HepG2 (cell line): ENCODE results near the gene FYB2. TPM values are rescaled to one million over a fixed set of nuclear protein-coding genes. Genes with fewer than 3 reads are reported as not detected.

Experiments
- CENPX ChIP-seq: sonication (generic); formaldehyde crosslinking; IDR thresholded peaks from 2 replicates; pipeline ENCODE4 v1.9.0; 2021; ENCODE audit warnings: mild to moderate bottlenecking, missing genetic modification reagents, moderate library complexity
- GTF3A ChIP-seq: sonication (generic); formaldehyde crosslinking; conservative IDR thresholded peaks from 2 replicates; pipeline ENCODE4 v1.4.0; 2020; ENCODE audit warnings: mild to moderate bottlenecking, missing genetic modification reagents
- HNRNPLL ChIP-seq: fragments of 200-400 bp; formaldehyde crosslinking; IDR thresholded peaks from 2 replicates; pipeline ENCODE4 v1.6.1; 2017; ENCODE audit warnings: mild to moderate bottlenecking, low read depth, low read length; ENCODE audit not compliant: poor library complexity, severe bottlenecking
- IKZF1 ChIP-seq: fragments of 450-650 bp; IDR thresholded peaks from 2 replicates; pipeline ENCODE4 v1.7.1; 2016
- KLF15 ChIP-seq: sonication (generic); formaldehyde crosslinking; IDR thresholded peaks from 2 replicates; pipeline ENCODE4 v1.8.1; 2023; ENCODE audit warnings: borderline replicate concordance, mild to moderate bottlenecking, inconsistent platforms, missing genetic modification reagents, mixed read lengths
- MAZ ChIP-seq, 2 experiments: sonication (generic) in 1 of 2; formaldehyde crosslinking in 1 of 2; IDR thresholded peaks; 2 replicates each; pipeline versions ENCODE4 v1.5.0 to v1.6.1; 2012 to 2020; ENCODE audit warnings: low read depth in 2 of 2, mild to moderate bottlenecking in 2 of 2, borderline replicate concordance in 1 of 2, improper control_type of control experiment in 1 of 2, low read length in 1 of 2, missing genetic modification reagents in 1 of 2, moderate library complexity in 1 of 2
- ZBED4 ChIP-seq: sonication (generic); formaldehyde crosslinking; IDR thresholded peaks from 2 replicates; pipeline ENCODE4 v1.4.0; 2020; ENCODE audit warnings: missing genetic modification reagents, borderline replicate concordance
- ZBTB43 ChIP-seq: sonication (generic); formaldehyde crosslinking; conservative IDR thresholded peaks from 2 replicates; pipeline ENCODE4 v1.4.0; 2020; ENCODE audit warnings: missing genetic modification reagents
- ZBTB7A ChIP-seq: sonication (generic); formaldehyde crosslinking; IDR thresholded peaks from 2 replicates; pipeline ENCODE4 v1.8.0; 2022; ENCODE audit warnings: mild to moderate bottlenecking, missing genetic modification reagents
- ZIK1 ChIP-seq: sonication (generic); formaldehyde crosslinking; IDR thresholded peaks from 2 replicates; pipeline ENCODE4 v1.5.0; 2020; ENCODE audit warnings: mild to moderate bottlenecking, low read depth, missing genetic modification reagents, borderline replicate concordance
- ZNF407 ChIP-seq: sonication (generic); formaldehyde crosslinking; IDR thresholded peaks from one replicate; pipeline ENCODE4 v1.5.1; 2020; ENCODE audit warnings: mild to moderate bottlenecking, missing genetic modification reagents; ENCODE audit errors: not compliant biosample characterization
- polyA plus RNA-seq, 8 experiments: library from polyadenylated mRNA; depleted of rRNA in 3 of 8; stranded (reverse) in 7 of 8; unstranded in 1 of 8; fragments of >200 nt; fragmentation: Illumina TruSeq in 4 of 8; extraction: Trizol in 4 of 8; gene quantifications; 2 replicates each; pipeline versions ENCODE4 v1.2.1 to v1.2.3, GENCODE V29; 2011 to 2016; ENCODE audit warnings: low read depth in 4 of 8, missing spikeins in 1 of 8, mixed read lengths in 1 of 8; ENCODE audit not compliant: insufficient read depth in 1 of 8
- total RNA-seq, 5 experiments: library from RNA; depleted of rRNA; stranded (reverse); fragments of >200 nt; fragmentation: Illumina TruSeq; extraction: Trizol; gene quantifications; 2 replicates each; pipeline ENCODE4 v1.2.3, GENCODE V29; 2016; ENCODE audit warnings: low read depth in 1 of 5

Gene FYB2
- total and polyA plus RNA-seq, 2 of the 13 experiments (the other 11 are each of a cell fraction or from before 2014, with no cell fraction given) = 1.2 to 2.7 TPM

GRCh38 chr1:56688522-56689026, 130.6 kb downstream of the FYB2 start (continued):
- TF ChIP-seq ZNF407 (CRISPR knock-in tag) = no peak
- no peak for TF ChIP-seq IKZF1
- TF ChIP-seq HNRNPLL = no peak
- no peak for TF ChIP-seq KLF15 (CRISPR knock-in tag)
- no peak for TF ChIP-seq CENPX (CRISPR knock-in tag)
- TF ChIP-seq ZIK1 (CRISPR knock-in tag) = no peak
- TF ChIP-seq MAZ (IDR thresholded peaks at IDR 0.05; ENCODE audit: borderline replicate concordance, low read depth, low read length) = no peak
- TF ChIP-seq MAZ (CRISPR knock-in tag; IDR thresholded peaks at IDR 0.05; ENCODE audit: low read depth) = no peak
- TF ChIP-seq ZBED4 (CRISPR knock-in tag) = no peak
- TF ChIP-seq ZBTB7A (CRISPR knock-in tag) = no peak
- TF ChIP-seq GTF3A (CRISPR knock-in tag) = no peak
- 0 out of 2 replicates have a peak, but pooled peaks have one; percentile 28 for TF ChIP-seq ZBTB43
